Measurements from ENCODE around the gene BLID. TPM values are rescaled to one million over a fixed set of nuclear protein-coding genes. Genes with fewer than 3 reads are reported as not detected.
A peak's percentile ranks its signal among the peaks of the same experiment; 100 is the strongest.

Gene BLID
- total and polyA plus RNA-seq, 9 donors = 1.2 TPM; not detected in 8

GRCh38 chr11:122105044-122105758 lies 10.8 kb downstream of the BLID start:
- WGBS (ENCODE audit: insufficient coverage) = 80% methylated on average over 8 of the region's 8 CpGs
- H3K4me1 ChIP-seq (ENCODE audit: control insufficient read depth, insufficient read depth, low read length) = peaks cover 6% of the 10 kb centered on the region
- no peak overlapping the region for H3K27ac ChIP-seq (ENCODE audit: low read length)
- no peaks in the 10 kb centered on the region for H3K36me3 ChIP-seq (ENCODE audit: control insufficient read depth, insufficient read depth, low read length)
- H3K9me3 ChIP-seq (replicated peaks; ENCODE audit: control insufficient read depth, low read depth, low read length) = no peaks in the 10 kb centered on the region
- H3K27me3 ChIP-seq (ENCODE audit: control insufficient read depth, insufficient read depth, low read length) = no peaks in the 10 kb centered on the region
- H3K4me3 ChIP-seq (ENCODE audit: low read length) = no peak overlapping the region
- no peak for DNase-seq

GRCh38 chr11:122104341-122104740 lies 11.7 kb downstream of the BLID start:
- WGBS (ENCODE audit: insufficient coverage) = no CpG with 5 or more reads among the region's 1 CpG

GRCh38 chr11:122103726-122104125 lies 12.3 kb downstream of the BLID start:
- no peak overlapping the region for H3K4me3 ChIP-seq (ENCODE audit: low read length)
- WGBS (ENCODE audit: insufficient coverage) = no CpG with 5 or more reads among the region's 4 CpGs
- peaks cover 2% of the 10 kb centered on the region for H3K27me3 ChIP-seq (ENCODE audit: control insufficient read depth, insufficient read depth, low read length)
- H3K4me1 ChIP-seq (ENCODE audit: control insufficient read depth, insufficient read depth, low read length) = peaks cover 6% of the 10 kb centered on the region
- no peak overlapping the region for H3K27ac ChIP-seq (ENCODE audit: low read length)
- no peak for DNase-seq
- H3K9me3 ChIP-seq (replicated peaks; ENCODE audit: control insufficient read depth, low read depth, low read length) = no peaks in the 10 kb centered on the region
- H3K36me3 ChIP-seq (ENCODE audit: control insufficient read depth, insufficient read depth, low read length) = no peaks in the 10 kb centered on the region

More at GRCh38 chr11:122104341-122104740, 11.7 kb downstream of the BLID start:
- DNase-seq = no peak
- no peak overlapping the region for H3K4me3 ChIP-seq (ENCODE audit: low read length)
- H3K27me3 ChIP-seq (ENCODE audit: control insufficient read depth, insufficient read depth, low read length) = peaks cover 2% of the 10 kb centered on the region
- no peaks in the 10 kb centered on the region for H3K36me3 ChIP-seq (ENCODE audit: control insufficient read depth, insufficient read depth, low read length)
- no peaks in the 10 kb centered on the region for H3K9me3 ChIP-seq (replicated peaks; ENCODE audit: control insufficient read depth, low read depth, low read length)
- no peak overlapping the region for H3K27ac ChIP-seq (ENCODE audit: low read length)
- peaks cover 6% of the 10 kb centered on the region for H3K4me1 ChIP-seq (ENCODE audit: control insufficient read depth, insufficient read depth, low read length)

GRCh38 chr11:122103321-122103720 lies 12.7 kb downstream of the BLID start:
- H3K27ac ChIP-seq (ENCODE audit: low read length) = peak overlapping the region; percentile 1
- peaks cover 2% of the 10 kb centered on the region for H3K27me3 ChIP-seq (ENCODE audit: control insufficient read depth, insufficient read depth, low read length)
- H3K36me3 ChIP-seq (ENCODE audit: control insufficient read depth, insufficient read depth, low read length) = no peaks in the 10 kb centered on the region
- peaks cover 6% of the 10 kb centered on the region for H3K4me1 ChIP-seq (ENCODE audit: control insufficient read depth, insufficient read depth, low read length)
- no peak overlapping the region for H3K4me3 ChIP-seq (ENCODE audit: low read length)
- no peaks in the 10 kb centered on the region for H3K9me3 ChIP-seq (replicated peaks; ENCODE audit: control insufficient read depth, low read depth, low read length)
- DNase-seq = no peak
- 96% methylated on average over 2 of the region's 6 CpGs for WGBS (ENCODE audit: insufficient coverage)

GRCh38 chr11:122102426-122102825 lies 13.6 kb downstream of the BLID start:
- peak overlapping the region; percentile 97 for H3K27ac ChIP-seq (ENCODE audit: low read length)
- peaks cover 6% of the 10 kb centered on the region for H3K4me1 ChIP-seq (ENCODE audit: control insufficient read depth, insufficient read depth, low read length)
- no peaks in the 10 kb centered on the region for H3K9me3 ChIP-seq (replicated peaks; ENCODE audit: control insufficient read depth, low read depth, low read length)
- no peaks in the 10 kb centered on the region for H3K36me3 ChIP-seq (ENCODE audit: control insufficient read depth, insufficient read depth, low read length)
- no CpG with 5 or more reads among the region's 4 CpGs for WGBS (ENCODE audit: insufficient coverage)
- no peak for DNase-seq
- H3K27me3 ChIP-seq (ENCODE audit: control insufficient read depth, insufficient read depth, low read length) = peaks cover 2% of the 10 kb centered on the region
- no peak overlapping the region for H3K4me3 ChIP-seq (ENCODE audit: low read length)

- Histone ChIP-seq H3K36me3 (ENCODE audit: control insufficient read depth, insufficient read depth, low read length) (no peaks in the 10 kb centered on the region), H3K9me3 (replicated peaks; ENCODE audit: control insufficient read depth, low read depth, low read length) (no peaks in the 10 kb centered on the region), H3K4me1 (ENCODE audit: control insufficient read depth, insufficient read depth, low read length) (peaks cover 6% of the 10 kb centered on the region), H3K27ac (ENCODE audit: low read length) (peak overlapping the region; percentile 97), H3K27me3 (ENCODE audit: control insufficient read depth, insufficient read depth, low read length) (peaks cover 2% of the 10 kb centered on the region), H3K4me3 (ENCODE audit: low read length) (peak overlapping the region; percentile 71)
- 0% methylated on average over 8 of the region's 13 CpGs for WGBS (ENCODE audit: insufficient coverage)
- peak; percentile 98 for DNase-seq
These were observed 14.3 kb downstream of the BLID start for GRCh38 chr11:122101625-122102291.

- Histone ChIP-seq H3K36me3 (ENCODE audit: control insufficient read depth, insufficient read depth, low read length) (no peaks in the 10 kb centered on the region), H3K4me3 (ENCODE audit: low read length) (peak overlapping the region; percentile 71), H3K27ac (ENCODE audit: low read length) (peak overlapping the region; percentile 97), H3K4me1 (ENCODE audit: control insufficient read depth, insufficient read depth, low read length) (peaks cover 6% of the 10 kb centered on the region), H3K9me3 (replicated peaks; ENCODE audit: control insufficient read depth, low read depth, low read length) (no peaks in the 10 kb centered on the region), H3K27me3 (ENCODE audit: control insufficient read depth, insufficient read depth, low read length) (peaks cover 2% of the 10 kb centered on the region)
- DNase-seq = peak; percentile 84
- WGBS (ENCODE audit: insufficient coverage) = 0% methylated on average over 5 of the region's 11 CpGs
These were observed 15.3 kb downstream of the BLID start for GRCh38 chr11:122100756-122101080.

- peak overlapping the region; percentile 71 for H3K4me3 ChIP-seq (ENCODE audit: low read length)
- DNase-seq = peak; percentile 94
- no peaks in the 10 kb centered on the region for H3K36me3 ChIP-seq (ENCODE audit: control insufficient read depth, insufficient read depth, low read length)
- H3K9me3 ChIP-seq (replicated peaks; ENCODE audit: control insufficient read depth, low read depth, low read length) = no peaks in the 10 kb centered on the region
- WGBS (ENCODE audit: insufficient coverage) = 2% methylated on average over 18 of the region's 27 CpGs
- H3K4me1 ChIP-seq (ENCODE audit: control insufficient read depth, insufficient read depth, low read length) = peaks cover 6% of the 10 kb centered on the region
- H3K27me3 ChIP-seq (ENCODE audit: control insufficient read depth, insufficient read depth, low read length) = peaks cover 2% of the 10 kb centered on the region
- H3K27ac ChIP-seq (ENCODE audit: low read length) = peak overlapping the region; percentile 97
These were observed 15.8 kb downstream of the BLID start for GRCh38 chr11:122100037-122100755.

GRCh38 chr11:122099374-122100036 lies 16.5 kb downstream of the BLID start:
- no peaks in the 10 kb centered on the region for H3K36me3 ChIP-seq (ENCODE audit: control insufficient read depth, insufficient read depth, low read length)
- H3K4me3 ChIP-seq (ENCODE audit: low read length) = peak overlapping the region; percentile 71
- peak overlapping the region; percentile 97 for H3K27ac ChIP-seq (ENCODE audit: low read length)
- peaks cover 6% of the 10 kb centered on the region for H3K4me1 ChIP-seq (ENCODE audit: control insufficient read depth, insufficient read depth, low read length)
- H3K9me3 ChIP-seq (replicated peaks; ENCODE audit: control insufficient read depth, low read depth, low read length) = no peaks in the 10 kb centered on the region
- peak; percentile 84 for DNase-seq
- H3K27me3 ChIP-seq (ENCODE audit: control insufficient read depth, insufficient read depth, low read length) = peaks cover 2% of the 10 kb centered on the region
- 11% methylated on average over 9 of the region's 13 CpGs for WGBS (ENCODE audit: insufficient coverage)

Data from muscle of leg (tissue), 11 donors.